ENCODE results near the gene CDH4.

CDH4 gene

GRCh38 chr20:61846741-61847419, 594.8 kb downstream of the CDH4 start:
- ChIA-PET POLR2A (no interaction called here), CTCF (no interaction called here)
- TF ChIP-seq CTCF (IDR thresholded peaks at IDR 0.05; ENCODE audit: control extremely low read depth, extremely low read depth, low read depth, missing control alignments): no peak
- DNase-seq (ENCODE audit: extremely low spot score): no peak

- TF ChIP-seq CTCF (IDR thresholded peaks at IDR 0.05; ENCODE audit: control extremely low read depth, extremely low read depth, low read depth, missing control alignments): no peak
- DNase-seq (ENCODE audit: extremely low spot score): no peak
- POLR2A ChIA-PET: no interaction called here
- CTCF ChIA-PET: no interaction called here
These were observed 595.3 kb downstream of the CDH4 start for GRCh38 chr20:61847420-61847748.

GRCh38 chr20:61847986-61848385, 595.9 kb downstream of the CDH4 start:
- DNase-seq (ENCODE audit: extremely low spot score): no peak
- CTCF ChIA-PET: interaction anchor here (0.8 kb wide), 1 partner anchor 18 kb away, joined by 3 read pairs; no protein-coding TSS in a partner anchor
- no peak for TF ChIP-seq CTCF (IDR thresholded peaks at IDR 0.05; ENCODE audit: control extremely low read depth, extremely low read depth, low read depth, missing control alignments)
- POLR2A ChIA-PET: no interaction called here

GRCh38 chr20:61848851-61849250, 596.8 kb downstream of the CDH4 start:
- DNase-seq (ENCODE audit: extremely low spot score): no peak
- TF ChIP-seq CTCF (IDR thresholded peaks at IDR 0.05; ENCODE audit: control extremely low read depth, extremely low read depth, low read depth, missing control alignments): no peak
- ChIA-PET CTCF (interaction anchor here (0.8 kb wide), 1 partner anchor 17 kb away, joined by 3 read pairs; no protein-coding TSS in a partner anchor), POLR2A (no interaction called here)

GRCh38 chr20:61849376-61849775, 597.3 kb downstream of the CDH4 start:
- ChIA-PET POLR2A (no interaction called here), CTCF (no interaction called here)
- DNase-seq (ENCODE audit: extremely low spot score): no peak
- no peak for TF ChIP-seq CTCF (IDR thresholded peaks at IDR 0.05; ENCODE audit: control extremely low read depth, extremely low read depth, low read depth, missing control alignments)

GRCh38 chr20:61849822-61850221, 597.8 kb downstream of the CDH4 start:
- POLR2A ChIA-PET: no interaction called here
- no peak for TF ChIP-seq CTCF (IDR thresholded peaks at IDR 0.05; ENCODE audit: control extremely low read depth, extremely low read depth, low read depth, missing control alignments)
- CTCF ChIA-PET: no interaction called here
- DNase-seq (ENCODE audit: extremely low spot score): no peak

GRCh38 chr20:61850457-61850856, 598.4 kb downstream of the CDH4 start:
- ChIA-PET POLR2A (no interaction called here), CTCF (no interaction called here)
- no peak for TF ChIP-seq CTCF (IDR thresholded peaks at IDR 0.05; ENCODE audit: control extremely low read depth, extremely low read depth, low read depth, missing control alignments)
- no peak for DNase-seq (ENCODE audit: extremely low spot score)
